ENCODE data around the gene ZDHHC11.
"Not testable (repeated sequence)": the region's sequence is repeated elsewhere in the genome, so short reads cannot be mapped to it uniquely, and the experiment has no call there.

GRCh38 chr5:847736-848135 is 3.0 kb downstream of the ZDHHC11 start:
- not testable (repeated sequence) for TF ChIP-seq CREB1 (CRISPR knock-in tag; IDR thresholded peaks at IDR 0.05; ENCODE audit: low read depth); REST (IDR thresholded peaks at IDR 0.05; ENCODE audit: unreplicated experiment); EZH2 (IDR thresholded peaks at IDR 0.05; ENCODE audit: low read depth, unreplicated experiment)
- TF ChIP-seq, protein P1, sequence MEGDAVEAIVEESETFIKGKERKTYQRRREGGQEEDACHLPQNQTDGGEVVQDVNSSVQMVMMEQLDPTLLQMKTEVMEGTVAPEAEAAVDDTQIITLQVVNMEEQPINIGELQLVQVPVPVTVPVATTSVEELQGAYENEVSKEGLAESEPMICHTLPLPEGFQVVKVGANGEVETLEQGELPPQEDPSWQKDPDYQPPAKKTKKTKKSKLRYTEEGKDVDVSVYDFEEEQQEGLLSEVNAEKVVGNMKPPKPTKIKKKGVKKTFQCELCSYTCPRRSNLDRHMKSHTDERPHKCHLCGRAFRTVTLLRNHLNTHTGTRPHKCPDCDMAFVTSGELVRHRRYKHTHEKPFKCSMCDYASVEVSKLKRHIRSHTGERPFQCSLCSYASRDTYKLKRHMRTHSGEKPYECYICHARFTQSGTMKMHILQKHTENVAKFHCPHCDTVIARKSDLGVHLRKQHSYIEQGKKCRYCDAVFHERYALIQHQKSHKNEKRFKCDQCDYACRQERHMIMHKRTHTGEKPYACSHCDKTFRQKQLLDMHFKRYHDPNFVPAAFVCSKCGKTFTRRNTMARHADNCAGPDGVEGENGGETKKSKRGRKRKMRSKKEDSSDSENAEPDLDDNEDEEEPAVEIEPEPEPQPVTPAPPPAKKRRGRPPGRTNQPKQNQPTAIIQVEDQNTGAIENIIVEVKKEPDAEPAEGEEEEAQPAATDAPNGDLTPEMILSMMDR (conservative IDR thresholded peaks at IDR 0.05; ENCODE audit: low read depth in 2 of 2), result not testable (repeated sequence)
